Endothelial cell of umbilical vein (primary cell): Measurements from ENCODE around the gene PIP4K2B. TPM values are rescaled to one million over a fixed set of nuclear protein-coding genes. Genes with fewer than 3 reads are reported as not detected.

Experiments used
- BruUV-seq: library from RNA; stranded (reverse); fragments of 400-500 nt; replicated peaks from 2 replicates; lab custom pipeline; 2021; lab: Mats Ljungman, UMichigan
- CTCF ChIA-PET: fragments of 300-600, 350-600 bp; sonication (Branson Sonifier 250); formaldehyde crosslinking; loops from one replicate; lab custom pipeline; 2021; ENCODE audit warnings: antibody characterized with exemption, inconsistent platforms; lab: Charles Lee
- POLR2A ChIA-PET: fragments of 300-600, 350-600 bp; sonication (Branson Sonifier 250); formaldehyde crosslinking; loops from one replicate; lab custom pipeline; 2021; ENCODE audit warnings: antibody characterized with exemption, inconsistent platforms; lab: Charles Lee
- DNase-seq: peaks from one replicate; pipeline ENCODE4 v3.0.0-alpha.2; 2011; ENCODE audit warnings: low read depth, low spot score
- FAIRE-seq: peaks from 2 replicates; lab custom pipeline; 2011; peaks lifted over from hg19 to GRCh38; lab: Jason Lieb, UNC
- H2AFZ ChIP-seq: 2 replicates; pipeline ENCODE4 v1.6.0; 2012; ENCODE audit warnings: low read depth, low read length, control low read depth, inconsistent platforms
- H3K27ac ChIP-seq: 2 replicates; pipeline ENCODE4 v1.5.1; 2011; ENCODE audit warnings: low read depth, mild to moderate bottlenecking, control low read depth, low read length, moderate library complexity; ENCODE audit not compliant: insufficient read depth
- H3K27me3 ChIP-seq, 2 experiments: 2 replicates each; pipeline versions ENCODE4 v1.6.0 to v1.6.1; 2011; ENCODE audit warnings: low read length in 2 of 2, mixed read lengths in 1 of 2; ENCODE audit not compliant: control insufficient read depth in 2 of 2, insufficient read depth in 2 of 2
- H3K36me3 ChIP-seq, 2 experiments: 2 replicates in 1 of 2; 3 replicates in 1 of 2; pipeline ENCODE4 v1.5.1; 2011; ENCODE audit warnings: low read length in 2 of 2, mild to moderate bottlenecking in 1 of 2, moderate library complexity in 1 of 2; ENCODE audit not compliant: control insufficient read depth in 2 of 2, insufficient read depth in 2 of 2; ENCODE audit errors: extremely low read depth in 1 of 2
- H3K4me1 ChIP-seq: 3 replicates; pipeline ENCODE4 v1.5.1; 2011; ENCODE audit warnings: mild to moderate bottlenecking, low read length; ENCODE audit not compliant: control insufficient read depth, insufficient read depth; ENCODE audit errors: extremely low read depth
- H3K4me2 ChIP-seq: 2 replicates; pipeline ENCODE4 v1.6.1; 2011; ENCODE audit warnings: low read length, control low read depth, mixed read lengths; ENCODE audit not compliant: insufficient read depth
- H3K4me3 ChIP-seq, 3 experiments: fragments of 200-600 bp in 1 of 3; sonication (generic), shearing (Covaris generic) in 1 of 3; replicated peaks in 1 of 3; 2 replicates each; pipeline ENCODE4 v1.5.1; 2011 to 2016; ENCODE audit warnings: control low read depth in 3 of 3, low read length in 3 of 3, mild to moderate bottlenecking in 2 of 3, inconsistent platforms in 1 of 3, low read depth in 1 of 3, moderate library complexity in 1 of 3; ENCODE audit not compliant: insufficient read depth in 1 of 3
- H3K79me2 ChIP-seq: 2 replicates; pipeline ENCODE4 v1.6.0; 2012; ENCODE audit warnings: low read length, inconsistent platforms; ENCODE audit not compliant: control insufficient read depth, insufficient read depth
- H3K9ac ChIP-seq: replicated peaks from 2 replicates; pipeline ENCODE3; 2011; ENCODE audit warnings: low read length, control low read depth; ENCODE audit not compliant: insufficient read depth; ENCODE audit errors: extremely low read depth
- H3K9me1 ChIP-seq: replicated peaks from 3 replicates; pipeline ENCODE4 v1.6.0; 2011; ENCODE audit warnings: mild to moderate bottlenecking, low read length; ENCODE audit not compliant: control insufficient read depth, insufficient read depth; ENCODE audit errors: extremely low read depth
- H3K9me3 ChIP-seq: replicated peaks from 2 replicates; pipeline ENCODE4 v1.5.1; 2012; ENCODE audit warnings: low read length, inconsistent platforms; ENCODE audit not compliant: control insufficient read depth, insufficient read depth
- H4K20me1 ChIP-seq: replicated peaks from 2 replicates; pipeline ENCODE3; 2011; ENCODE audit warnings: mild to moderate bottlenecking, low read length; ENCODE audit not compliant: control insufficient read depth, insufficient read depth; ENCODE audit errors: extremely low read depth
- EZH2 ChIP-seq: IDR thresholded peaks from 2 replicates; pipeline ENCODE4 v1.6.1; 2012; ENCODE audit warnings: borderline replicate concordance, low read depth, mild to moderate bottlenecking, moderate library complexity, low read length, inconsistent platforms; ENCODE audit not compliant: severe bottlenecking
- FOS ChIP-seq: IDR thresholded peaks from 2 replicates; pipeline ENCODE4 v1.6.1; 2011; ENCODE audit warnings: mild to moderate bottlenecking, low read length, moderate library complexity, borderline replicate concordance; ENCODE audit not compliant: insufficient read depth
- GATA2 ChIP-seq: IDR thresholded peaks from 2 replicates; pipeline ENCODE4 v1.7.0; 2011; ENCODE audit warnings: low read depth, mild to moderate bottlenecking, moderate library complexity, mixed read lengths, low read length; ENCODE audit not compliant: insufficient read length, insufficient read depth
- JUN ChIP-seq: IDR thresholded peaks from 2 replicates; pipeline ENCODE4 v1.6.1; 2011; ENCODE audit warnings: borderline replicate concordance, low read depth; ENCODE audit not compliant: insufficient read length, insufficient read depth
- MYC ChIP-seq: IDR thresholded peaks from one replicate; pipeline ENCODE4 v1.6.1; 2011; ENCODE audit warnings: mild to moderate bottlenecking, low read depth, low read length
- POLR2A ChIP-seq: IDR thresholded peaks from 2 replicates; pipeline ENCODE4 v1.6.1; 2012; ENCODE audit warnings: low read depth, mild to moderate bottlenecking, control low read depth, low read length
- POLR2AphosphoS5 ChIP-seq: IDR thresholded peaks from 2 replicates; pipeline ENCODE4 v1.6.1; 2012; ENCODE audit warnings: low read depth, mild to moderate bottlenecking, control low read depth, low read length, moderate library complexity; ENCODE audit not compliant: insufficient read depth
- dilution Hi-C: fragments of 300-500 bp; cut with MboI; formaldehyde crosslinking; loops from one replicate; pipeline ENCODE4 v1.15.0; 2019; ENCODE audit warnings: low sequenced_read_pairs; ENCODE audit not compliant: extremely low pct_ligation_motif_present
- intact Hi-C: fragments of 100-400 bp; cut with micrococcal nuclease; formaldehyde crosslinking; loops from one replicate; pipeline ENCODE4 v1.10.0; 2022
- polyA plus RNA-seq, 4 experiments: library from polyadenylated mRNA; depleted of rRNA in 3 of 4; stranded (reverse) in 3 of 4; unstranded in 1 of 4; fragments of >200 nt; gene quantifications; 2 replicates each; pipeline versions ENCODE4 v1.2.1 to v1.2.3, GENCODE V29; 2011 to 2012; ENCODE audit warnings: missing spikeins in 1 of 4
- total RNA-seq: library from RNA; stranded (reverse); gene quantifications from 2 replicates; pipeline ENCODE4 v1.2.3, GENCODE V29; 2021
- TF ChIP-seq, protein P1 (sequence below), 2 donors: IDR thresholded peaks; 1 replicate in 1 of 2; 2 replicates in 1 of 2; pipeline ENCODE4 v1.5.1; 2011; ENCODE audit warnings: low read length in 2 of 2, mild to moderate bottlenecking in 2 of 2, moderate library complexity in 2 of 2, control low read depth in 1 of 2, inconsistent platforms in 1 of 2, low read depth in 1 of 2; ENCODE audit not compliant: insufficient read depth in 1 of 2; ENCODE audit errors: extremely low read depth in 1 of 2
- TF ChIP-seq, protein P2 (sequence below): IDR thresholded peaks from 2 replicates; pipeline ENCODE4 v1.6.1; 2011; ENCODE audit not compliant: insufficient read depth, insufficient read length

Gene PIP4K2B
- total and polyA plus RNA-seq, 2 donors (not counting 3 experiments of a cell fraction or from before 2014, with no cell fraction given) = 23.1 to 48.8 TPM

DNA sequence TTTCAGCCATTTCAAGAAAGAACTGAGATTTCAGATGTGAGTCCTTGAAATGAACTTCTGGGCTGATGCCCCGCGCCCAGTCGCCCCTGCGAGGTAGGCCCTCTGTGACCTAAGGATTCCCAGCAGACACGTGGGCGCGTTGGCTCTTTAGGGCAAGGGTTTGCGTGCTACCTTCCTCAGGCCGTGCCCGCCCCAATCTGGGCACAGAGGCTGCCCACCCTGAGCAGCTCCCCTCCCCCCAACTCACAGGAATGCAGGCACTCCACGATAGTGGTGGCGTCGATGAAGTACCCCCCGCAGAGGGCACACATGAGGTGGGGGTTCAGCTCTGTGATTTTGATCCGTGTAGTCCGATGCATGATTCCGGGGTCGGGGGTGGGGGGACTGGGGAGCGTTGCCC is 59.3 kb downstream of the PIP4K2B start:
- intact Hi-C loops = no loop called here
- no peaks in the 10 kb centered on the region for H3K27me3 ChIP-seq
- no TSS peak for BruUV-seq
- no peak overlapping the region for H3K4me3 ChIP-seq
- H3K36me3 ChIP-seq = peaks cover 2 to 35% of the 10 kb centered on the region in 2 experiments
- no peak overlapping the region for H3K27ac ChIP-seq
- FAIRE-seq (no peak), DNase-seq (no peak)
- TF ChIP-seq JUN (no peak), EZH2 (no peak), FOS (no peak), POLR2AphosphoS5 (no peak), GATA2 (no peak), MYC (no peak), POLR2A (no peak)
- TF ChIP-seq, protein P1, sequence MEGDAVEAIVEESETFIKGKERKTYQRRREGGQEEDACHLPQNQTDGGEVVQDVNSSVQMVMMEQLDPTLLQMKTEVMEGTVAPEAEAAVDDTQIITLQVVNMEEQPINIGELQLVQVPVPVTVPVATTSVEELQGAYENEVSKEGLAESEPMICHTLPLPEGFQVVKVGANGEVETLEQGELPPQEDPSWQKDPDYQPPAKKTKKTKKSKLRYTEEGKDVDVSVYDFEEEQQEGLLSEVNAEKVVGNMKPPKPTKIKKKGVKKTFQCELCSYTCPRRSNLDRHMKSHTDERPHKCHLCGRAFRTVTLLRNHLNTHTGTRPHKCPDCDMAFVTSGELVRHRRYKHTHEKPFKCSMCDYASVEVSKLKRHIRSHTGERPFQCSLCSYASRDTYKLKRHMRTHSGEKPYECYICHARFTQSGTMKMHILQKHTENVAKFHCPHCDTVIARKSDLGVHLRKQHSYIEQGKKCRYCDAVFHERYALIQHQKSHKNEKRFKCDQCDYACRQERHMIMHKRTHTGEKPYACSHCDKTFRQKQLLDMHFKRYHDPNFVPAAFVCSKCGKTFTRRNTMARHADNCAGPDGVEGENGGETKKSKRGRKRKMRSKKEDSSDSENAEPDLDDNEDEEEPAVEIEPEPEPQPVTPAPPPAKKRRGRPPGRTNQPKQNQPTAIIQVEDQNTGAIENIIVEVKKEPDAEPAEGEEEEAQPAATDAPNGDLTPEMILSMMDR (IDR thresholded peaks at IDR 0.05; ENCODE audit: extremely low read depth in 1 of 2, insufficient read depth in 1 of 2, low read depth in 1 of 2, low read length in 2 of 2) = no peak
- TF ChIP-seq, protein P2, sequence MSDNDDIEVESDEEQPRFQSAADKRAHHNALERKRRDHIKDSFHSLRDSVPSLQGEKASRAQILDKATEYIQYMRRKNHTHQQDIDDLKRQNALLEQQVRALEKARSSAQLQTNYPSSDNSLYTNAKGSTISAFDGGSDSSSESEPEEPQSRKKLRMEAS = no peak
- POLR2A ChIA-PET = no interaction called here
- dilution Hi-C loops = no loop called here
- H3K9me1 ChIP-seq = no peaks in the 10 kb centered on the region
- peaks cover 9% of the 10 kb centered on the region for H3K4me1 ChIP-seq
- H3K9ac ChIP-seq = no peak overlapping the region
- H3K9me3 ChIP-seq = no peaks in the 10 kb centered on the region
- peaks cover 55% of the 10 kb centered on the region for H3K79me2 ChIP-seq
- H2AFZ ChIP-seq = no peak overlapping the region
- H3K4me2 ChIP-seq = no peak overlapping the region
- CTCF ChIA-PET = no interaction called here
- H4K20me1 ChIP-seq = no peaks in the 10 kb centered on the region
